Activated T-helper 2 cell treated with anti-CD3 and anti-CD28 coated beads, Interferon-gamma antibody, Interleukin-2, Interleukin-4, amounts not matched to agents 10 μg/mL and 5 μg/mL and 100 μg/mL, durations not matched to agents 14 hours and 24 hours and 36 hours (primary cell): Measurements from ENCODE around the gene ALDH7A1. TPM values are rescaled to one million over a fixed set of nuclear protein-coding genes. Genes with fewer than 3 reads are reported as not detected.

Experiments
- DNase-seq: peaks from one replicate; pipeline ENCODE4 v3.0.0; 2021; ENCODE audit warnings: low spot score
- H3K27ac Mint-ChIP-seq: one replicate; pipeline ENCODE4 v1.8.0; 2021; ENCODE audit warnings: mixed read lengths
- H3K27me3 Mint-ChIP-seq: one replicate; pipeline ENCODE4 v1.8.0; 2021; ENCODE audit warnings: low read depth, mixed read lengths
- H3K36me3 Mint-ChIP-seq: one replicate; pipeline ENCODE4 v1.8.0; 2021; ENCODE audit warnings: low read depth, mixed read lengths
- H3K4me1 Mint-ChIP-seq: one replicate; pipeline ENCODE4 v1.8.0; 2021; ENCODE audit warnings: low read depth, mixed read lengths
- H3K4me3 Mint-ChIP-seq: one replicate; pipeline ENCODE4 v1.8.0; 2021; ENCODE audit warnings: low read depth, mild to moderate bottlenecking, moderate library complexity, mixed read lengths
- H3K9me3 Mint-ChIP-seq: one replicate; pipeline ENCODE4 v1.8.0; 2021; ENCODE audit warnings: mixed read lengths
- intact Hi-C: fragments of 100-400 bp; cut with micrococcal nuclease; formaldehyde crosslinking; loops from one replicate; pipeline ENCODE4 v1.15.1; 2023
- total RNA-seq: library from RNA; stranded (reverse); gene quantifications from 2 replicates; pipeline ENCODE4 v1.2.3, GENCODE V29; 2022

The ALDH7A1 gene
- total RNA-seq, 1 donor from 2014 or later, result 3.1 TPM

- H3K36me3 Mint-ChIP-seq, result no peaks in the 10 kb centered on the region
- H3K4me1 Mint-ChIP-seq, result peaks cover 11% of the 10 kb centered on the region
- H3K27me3 Mint-ChIP-seq, result no peaks in the 10 kb centered on the region
- intact Hi-C loops, result no loop called here
- H3K9me3 Mint-ChIP-seq, result peaks cover 3% of the 10 kb centered on the region
- no peak overlapping the region for H3K27ac Mint-ChIP-seq
- no peak overlapping the region for H3K4me3 Mint-ChIP-seq
- DNase-seq, result no peak
Observed at GRCh38 chr5:126509339-126509738, 85.7 kb downstream of the ALDH7A1 start.

GRCh38 chr5:126508962-126509279, 86.1 kb downstream of the ALDH7A1 start:
- H3K27ac Mint-ChIP-seq, result no peak overlapping the region
- H3K4me1 Mint-ChIP-seq, result peaks cover 11% of the 10 kb centered on the region
- no peak overlapping the region for H3K4me3 Mint-ChIP-seq
- H3K9me3 Mint-ChIP-seq, result peaks cover 3% of the 10 kb centered on the region
- no peaks in the 10 kb centered on the region for H3K36me3 Mint-ChIP-seq
- DNase-seq, result no peak
- no peaks in the 10 kb centered on the region for H3K27me3 Mint-ChIP-seq
- intact Hi-C loops, result no loop called here

GRCh38 chr5:126508251-126508961, 86.6 kb downstream of the ALDH7A1 start:
- Mint-ChIP-seq H3K4me3 (peak overlapping the region; percentile 15), H3K36me3 (no peaks in the 10 kb centered on the region), H3K9me3 (peaks cover 3% of the 10 kb centered on the region), H3K27ac (no peak overlapping the region), H3K4me1 (peaks cover 12% of the 10 kb centered on the region), H3K27me3 (no peaks in the 10 kb centered on the region)
- DNase-seq, result no peak
- intact Hi-C loops, result no loop called here

GRCh38 chr5:126506079-126506478, 88.9 kb downstream of the ALDH7A1 start:
- Mint-ChIP-seq H3K4me3 (no peak overlapping the region), H3K27ac (no peak overlapping the region), H3K36me3 (no peaks in the 10 kb centered on the region), H3K4me1 (peaks cover 12% of the 10 kb centered on the region), H3K27me3 (no peaks in the 10 kb centered on the region), H3K9me3 (peaks cover 3% of the 10 kb centered on the region)
- DNase-seq, result no peak
- intact Hi-C loops, result no loop called here

- Mint-ChIP-seq H3K9me3 (no peaks in the 10 kb centered on the region), H3K4me3 (no peak overlapping the region), H3K36me3 (no peaks in the 10 kb centered on the region), H3K27me3 (no peaks in the 10 kb centered on the region), H3K4me1 (peaks cover 9% of the 10 kb centered on the region), H3K27ac (no peak overlapping the region)
- intact Hi-C loops, result loop anchor here (5.0 kb wide), 2 partner anchors 34 to 56 kb away; no protein-coding TSS in a partner anchor
- DNase-seq, result no peak
Observed at GRCh38 chr5:126503602-126504104, 91.4 kb downstream of the ALDH7A1 start.

GRCh38 chr5:126501448-126501847, 93.6 kb downstream of the ALDH7A1 start:
- no peaks in the 10 kb centered on the region for H3K36me3 Mint-ChIP-seq
- intact Hi-C loops, result loop anchor here (5.0 kb wide), 2 partner anchors 36 to 54 kb away; no protein-coding TSS in a partner anchor
- peaks cover 6% of the 10 kb centered on the region for H3K4me1 Mint-ChIP-seq
- H3K4me3 Mint-ChIP-seq, result no peak overlapping the region
- no peak overlapping the region for H3K27ac Mint-ChIP-seq
- no peaks in the 10 kb centered on the region for H3K27me3 Mint-ChIP-seq
- DNase-seq, result no peak
- H3K9me3 Mint-ChIP-seq, result no peaks in the 10 kb centered on the region

- intact Hi-C loops, result loop anchor here (1.0 to 5.0 kb wide), 3 partner anchors 37 to 146 kb away; no protein-coding TSS in a partner anchor
- no peak overlapping the region for H3K27ac Mint-ChIP-seq
- no peaks in the 10 kb centered on the region for H3K9me3 Mint-ChIP-seq
- no peak for DNase-seq
- no peak overlapping the region for H3K4me3 Mint-ChIP-seq
- no peaks in the 10 kb centered on the region for H3K27me3 Mint-ChIP-seq
- peaks cover 6% of the 10 kb centered on the region for H3K4me1 Mint-ChIP-seq
- no peaks in the 10 kb centered on the region for H3K36me3 Mint-ChIP-seq
Observed at GRCh38 chr5:126499853-126500342, 95.1 kb downstream of the ALDH7A1 start.

- H3K27ac Mint-ChIP-seq, result no peak overlapping the region
Observed at GRCh38 chr5:126499278-126499677, 95.7 kb downstream of the ALDH7A1 start.

GRCh38 chr5:126497506-126497905, 97.5 kb downstream of the ALDH7A1 start:
- H3K9me3 Mint-ChIP-seq, result no peaks in the 10 kb centered on the region
- peaks cover 4% of the 10 kb centered on the region for H3K4me1 Mint-ChIP-seq
- no peak overlapping the region for H3K27ac Mint-ChIP-seq
- DNase-seq, result no peak
- peaks cover 7% of the 10 kb centered on the region for H3K36me3 Mint-ChIP-seq
- no peak overlapping the region for H3K4me3 Mint-ChIP-seq
- no peaks in the 10 kb centered on the region for H3K27me3 Mint-ChIP-seq
- intact Hi-C loops, result no loop called here

More at GRCh38 chr5:126499278-126499677, 95.7 kb downstream of the ALDH7A1 start:
- Mint-ChIP-seq H3K36me3 (no peaks in the 10 kb centered on the region), H3K27me3 (no peaks in the 10 kb centered on the region), H3K9me3 (no peaks in the 10 kb centered on the region), H3K4me1 (peaks cover 6% of the 10 kb centered on the region), H3K4me3 (no peak overlapping the region)
- DNase-seq, result no peak
- intact Hi-C loops, result no loop called here

- Mint-ChIP-seq H3K4me1 (no peaks in the 10 kb centered on the region), H3K36me3 (peaks cover 10% of the 10 kb centered on the region), H3K4me3 (no peak overlapping the region), H3K9me3 (no peaks in the 10 kb centered on the region), H3K27me3 (no peaks in the 10 kb centered on the region), H3K27ac (no peak overlapping the region)
- intact Hi-C loops, result no loop called here
- no peak for DNase-seq
Observed at GRCh38 chr5:126494393-126494792, 100.6 kb downstream of the ALDH7A1 start.

GRCh38 chr5:126492939-126493338, 102.1 kb downstream of the ALDH7A1 start:
- Mint-ChIP-seq H3K4me3 (no peak overlapping the region), H3K27ac (no peak overlapping the region), H3K9me3 (no peaks in the 10 kb centered on the region), H3K36me3 (peaks cover 16% of the 10 kb centered on the region), H3K4me1 (no peaks in the 10 kb centered on the region), H3K27me3 (no peaks in the 10 kb centered on the region)
- intact Hi-C loops, result no loop called here
- no peak for DNase-seq

GRCh38 chr5:126490167-126490940, 104.7 kb downstream of the ALDH7A1 start:
- DNase-seq, result no peak
- H3K9me3 Mint-ChIP-seq, result no peaks in the 10 kb centered on the region
- intact Hi-C loops, result no loop called here
- no peak overlapping the region for H3K27ac Mint-ChIP-seq
- H3K4me1 Mint-ChIP-seq, result no peaks in the 10 kb centered on the region
- peaks cover 33% of the 10 kb centered on the region for H3K36me3 Mint-ChIP-seq
- H3K4me3 Mint-ChIP-seq, result no peak overlapping the region
- no peaks in the 10 kb centered on the region for H3K27me3 Mint-ChIP-seq
